ENCODE measurements around the gene SATB2. TPM values are rescaled to one million over a fixed set of nuclear protein-coding genes. Genes with fewer than 3 reads are reported as not detected.

SATB2 gene
- total RNA-seq, 1 donor from 2014 or later: 5.0 TPM

- DNase-seq (ENCODE audit: extremely low read depth, low read depth, low spot score): no peak
Observed at GRCh38 chr2:199273042-199273511, 184.7 kb downstream of the SATB2 start.

- no peak for DNase-seq (ENCODE audit: extremely low read depth, low read depth, low spot score)
Observed at GRCh38 chr2:199261936-199262335, 195.8 kb downstream of the SATB2 start.

- no peak for DNase-seq (ENCODE audit: extremely low read depth, low read depth, low spot score)
Observed at GRCh38 chr2:199261239-199261638, 196.5 kb downstream of the SATB2 start.

GRCh38 chr2:199259671-199260070 is 198.1 kb downstream of the SATB2 start:
- DNase-seq (ENCODE audit: extremely low read depth, low read depth, low spot score): no peak

GRCh38 chr2:199258291-199258690 is 199.4 kb downstream of the SATB2 start:
- no peak for DNase-seq (ENCODE audit: extremely low read depth, low read depth, low spot score)

- DNase-seq (ENCODE audit: extremely low read depth, low read depth, low spot score): no peak
Observed at GRCh38 chr2:199257261-199258224, 200.2 kb downstream of the SATB2 start.

GRCh38 chr2:199230091-199230490 is 227.6 kb downstream of the SATB2 start:
- DNase-seq (ENCODE audit: extremely low read depth, low read depth, low spot score): no peak

- DNase-seq (ENCODE audit: extremely low read depth, low read depth, low spot score): no peak
Observed at GRCh38 chr2:199228887-199229819, 228.6 kb downstream of the SATB2 start.

- no peak for DNase-seq (ENCODE audit: extremely low read depth, low read depth, low spot score)
Observed at GRCh38 chr2:199223791-199224190, 233.9 kb downstream of the SATB2 start.

- no peak for DNase-seq (ENCODE audit: extremely low read depth, low read depth, low spot score)
Observed at GRCh38 chr2:199220920-199221319, 236.8 kb downstream of the SATB2 start.

GRCh38 chr2:199219551-199219950 is 238.2 kb downstream of the SATB2 start:
- DNase-seq (ENCODE audit: extremely low read depth, low read depth, low spot score): no peak

Measured in glomerular endothelial cell (primary cell).